GM12878 (cell line): ENCODE data around the gene OR2AE1. TPM values are rescaled to one million over a fixed set of nuclear protein-coding genes. Genes with fewer than 3 reads are reported as not detected.

Experiments
- ATAC-seq: fragments of 200-7000 bp; cut with Tn5 transposase; 3 replicates; pipeline ENCODE4 v1.9.1; 2020; ENCODE audit warnings: mild to moderate bottlenecking, moderate library complexity
- BruUV-seq: library from RNA; stranded (reverse); fragments of 400-500 nt; replicated peaks from 2 replicates; lab custom pipeline; 2021; lab: Mats Ljungman, UMichigan
- CTCF ChIA-PET: fragments of 300-600 bp; sonication (Branson Sonifier 250); formaldehyde crosslinking; extraction: SDS; loops from one replicate; lab custom pipeline; 2021; ENCODE audit warnings: inconsistent platforms; lab: Yijun Ruan, JAX
- POLR2A ChIA-PET: fragments of 350-600 bp; formaldehyde crosslinking; extraction: SDS; loops from one replicate; lab custom pipeline; 2021; ENCODE audit warnings: inconsistent platforms; lab: Charles Lee
- RAD21 ChIA-PET: fragments of 300-600 bp; sonication (Branson Sonifier 250); formaldehyde crosslinking; loops from one replicate; lab custom pipeline; 2023; ENCODE audit warnings: antibody characterized with exemption; ENCODE audit not compliant: unreplicated experiment; lab: Charles Lee
- SMC1A ChIA-PET: fragments of 300-600 bp; sonication (Branson Sonifier 250); formaldehyde crosslinking; loops from one replicate; lab custom pipeline; 2023; ENCODE audit not compliant: unreplicated experiment, uncharacterized antibody; lab: Charles Lee
- DNase-seq: peaks from one replicate; pipeline ENCODE4 v3.0.0-alpha.2; 2011; ENCODE audit warnings: low read depth, low spot score
- FAIRE-seq: peaks from 3 replicates; lab custom pipeline; 2011; peaks lifted over from hg19 to GRCh38; lab: Jason Lieb, UNC
- H2AFZ ChIP-seq: 2 replicates; pipeline ENCODE4 v1.6.0; 2011; ENCODE audit warnings: low read depth, low read length, control low read depth; ENCODE audit not compliant: control insufficient read depth
- H3K27ac ChIP-seq: 2 replicates; pipeline ENCODE4 v1.5.1; 2011; ENCODE audit warnings: control low read depth; ENCODE audit not compliant: control insufficient read depth, insufficient read depth
- H3K27me3 ChIP-seq, 2 experiments: replicated peaks in 1 of 2; 2 replicates each; pipeline versions ENCODE4 v1.6.0 to v1.6.1; 2011; ENCODE audit warnings: low read length in 1 of 2; ENCODE audit not compliant: control insufficient read depth in 2 of 2, insufficient read depth in 2 of 2
- H3K36me3 ChIP-seq, 2 experiments: 2 replicates each; pipeline ENCODE4 v1.5.1; 2011; ENCODE audit warnings: low read length in 1 of 2; ENCODE audit not compliant: control insufficient read depth in 2 of 2, insufficient read depth in 2 of 2
- H3K4me1 ChIP-seq: 2 replicates; pipeline ENCODE4 v1.6.1; 2011; ENCODE audit warnings: mild to moderate bottlenecking, low read length, moderate library complexity, mixed read lengths; ENCODE audit not compliant: control insufficient read depth, insufficient read depth
- H3K4me2 ChIP-seq: 2 replicates; pipeline ENCODE4 v1.6.0; 2011; ENCODE audit warnings: control low read depth; ENCODE audit not compliant: control insufficient read depth, insufficient read depth
- H3K4me3 ChIP-seq: fragments of 200-600 bp; sonication (generic); 2 replicates; pipeline ENCODE4 v1.5.1; 2016
- H3K79me2 ChIP-seq: 2 replicates; pipeline ENCODE4 v1.6.0; 2011; ENCODE audit warnings: low read length; ENCODE audit not compliant: control insufficient read depth, insufficient read depth
- H3K9ac ChIP-seq: 2 replicates; pipeline ENCODE4 v1.8.0; 2011; ENCODE audit warnings: low read length, control low read depth, mixed read lengths; ENCODE audit not compliant: control insufficient read depth, insufficient read depth
- H3K9me3 ChIP-seq: replicated peaks from 3 replicates; pipeline ENCODE4 v1.5.1; 2011; ENCODE audit warnings: mild to moderate bottlenecking, low read length; ENCODE audit not compliant: control insufficient read depth, insufficient read depth
- H4K20me1 ChIP-seq: 2 replicates; pipeline ENCODE4 v1.6.0; 2011; ENCODE audit not compliant: control insufficient read depth, insufficient read depth
- HDAC6 ChIP-seq: fragments of 200-600 bp; sonication (generic); IDR thresholded peaks from one replicate; pipeline ENCODE4 v1.8.0; 2017; ENCODE audit warnings: antibody characterized with exemption; ENCODE audit not compliant: unreplicated experiment
- JUNB ChIP-seq: IDR thresholded peaks from 2 replicates; pipeline ENCODE4 v1.6.1; 2016; ENCODE audit warnings: antibody characterized with exemption, mild to moderate bottlenecking
- KDM1A ChIP-seq: fragments of 200-600 bp; sonication (generic); IDR thresholded peaks from 2 replicates; pipeline ENCODE4 v1.6.1; 2016; ENCODE audit warnings: borderline replicate concordance
- SMAD5 ChIP-seq: IDR thresholded peaks from 2 replicates; pipeline ENCODE4 v1.6.1; 2016; ENCODE audit warnings: antibody characterized with exemption, low read depth
- SREBF1 ChIP-seq: IDR thresholded peaks from 2 replicates; pipeline ENCODE4 v1.6.1; 2012; ENCODE audit warnings: mild to moderate bottlenecking, low read length
- TARDBP ChIP-seq: IDR thresholded peaks from 2 replicates; pipeline ENCODE4 v1.6.1; 2016; ENCODE audit warnings: borderline replicate concordance
- WGBS: methylation state at CpG from one replicate; pipeline ENCODE4 v1.1.6; 2016; ENCODE audit warnings: low lambda C conversion rate; ENCODE audit not compliant: insufficient replicate concordance, insufficient coverage; ENCODE audit errors: missing lambda C conversion rate; 5-methylcytosine and 5-hydroxymethylcytosine counted together
- in situ Hi-C: fragments of 300-500 bp; cut with MboI; formaldehyde crosslinking; loops from 9 replicates; pipeline ENCODE4 v1.14.3; 2018; ENCODE audit warnings: mixed read lengths
- intact Hi-C: fragments of 100-400 bp; cut with micrococcal nuclease; formaldehyde crosslinking; loops from one replicate; pipeline ENCODE4 v1.14.2; 2022; ENCODE audit not compliant: unreplicated experiment
- polyA plus RNA-seq, 11 experiments: library from polyadenylated mRNA; depleted of rRNA in 4 of 11; unstranded in 6 of 11; stranded (reverse) in 5 of 11; fragments of >200 nt; fragmentation: Nextera tagmentation in 4 of 11; fragmentation: Illumina TruSeq in 1 of 11; extraction: Ambion mirVana in 4 of 11; extraction: Trizol in 1 of 11; gene quantifications; 1 replicate in 1 of 11; 2 replicates in 10 of 11; pipeline versions ENCODE4 v1.2.1 to v1.2.3, GENCODE V29; 2011 to 2016; ENCODE audit warnings: inconsistent platforms in 2 of 11, missing spikeins in 2 of 11, low read depth in 1 of 11
- total RNA-seq, 4 experiments: library from RNA; depleted of rRNA in 3 of 4; stranded (reverse); fragments of >200 nt in 3 of 4; fragmentation: Illumina TruSeq in 1 of 4; extraction: Trizol in 1 of 4; gene quantifications; 2 replicates each; pipeline versions ENCODE4 v1.2.1 to v1.2.3, GENCODE V29; 2013 to 2021
- TF ChIP-seq, protein P1 (sequence below): fragments of 450-650 bp; IDR thresholded peaks from 2 replicates; pipeline ENCODE4 v1.6.1; 2017; ENCODE audit warnings: low read depth, mild to moderate bottlenecking, moderate library complexity
- TF ChIP-seq, protein P2 (sequence below): IDR thresholded peaks from 2 replicates; pipeline ENCODE4 v1.6.1; 2011; ENCODE audit warnings: low read depth, low read length, improper control_type of control experiment, borderline replicate concordance
- TF ChIP-seq, protein P3 (sequence below): fragments of 150-350 bp; IDR thresholded peaks from 2 replicates; pipeline ENCODE4 v1.6.1; 2016; ENCODE audit warnings: low read depth, low read length

OR2AE1 gene
- total and polyA plus RNA-seq, 10 of the 15 experiments (the other 5 are each of a cell fraction or from before 2014, with no cell fraction given): 0.05 to 0.34 (median 0.18) TPM; not detected in 4

DNA sequence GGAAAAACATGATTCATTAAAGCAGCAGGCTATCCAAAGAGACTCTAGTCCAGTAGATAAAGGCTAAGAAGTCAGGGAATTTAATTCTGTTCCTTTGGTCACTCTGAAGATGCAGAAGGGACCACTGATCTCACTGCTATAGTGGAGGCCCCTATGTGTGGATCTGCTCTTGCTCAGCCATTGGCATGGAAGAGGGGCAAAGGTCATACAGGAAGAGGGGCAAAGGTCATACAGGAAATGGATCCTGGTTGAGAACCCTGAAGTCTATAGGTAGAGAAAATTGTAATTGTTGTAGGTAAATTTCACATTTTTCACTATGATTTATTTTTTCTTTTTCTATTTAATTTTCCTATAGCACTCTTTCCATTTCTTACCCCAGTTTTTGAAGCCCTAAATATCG is 21.6 kb downstream of the OR2AE1 start:
- H3K27me3 ChIP-seq: no peaks in the 10 kb centered on the region; a peak in 1 of 4 replicates
- DNase-seq (no peak), ATAC-seq (no peak), FAIRE-seq (no peak)
- ChIA-PET CTCF (interaction anchor here (1.1 kb wide), 1 partner anchor 95 kb away, joined by 3 read pairs; no protein-coding TSS in a partner anchor), RAD21 (no interaction called here), SMC1A (no interaction called here), POLR2A (no interaction called here)
- TF ChIP-seq, protein P1, sequence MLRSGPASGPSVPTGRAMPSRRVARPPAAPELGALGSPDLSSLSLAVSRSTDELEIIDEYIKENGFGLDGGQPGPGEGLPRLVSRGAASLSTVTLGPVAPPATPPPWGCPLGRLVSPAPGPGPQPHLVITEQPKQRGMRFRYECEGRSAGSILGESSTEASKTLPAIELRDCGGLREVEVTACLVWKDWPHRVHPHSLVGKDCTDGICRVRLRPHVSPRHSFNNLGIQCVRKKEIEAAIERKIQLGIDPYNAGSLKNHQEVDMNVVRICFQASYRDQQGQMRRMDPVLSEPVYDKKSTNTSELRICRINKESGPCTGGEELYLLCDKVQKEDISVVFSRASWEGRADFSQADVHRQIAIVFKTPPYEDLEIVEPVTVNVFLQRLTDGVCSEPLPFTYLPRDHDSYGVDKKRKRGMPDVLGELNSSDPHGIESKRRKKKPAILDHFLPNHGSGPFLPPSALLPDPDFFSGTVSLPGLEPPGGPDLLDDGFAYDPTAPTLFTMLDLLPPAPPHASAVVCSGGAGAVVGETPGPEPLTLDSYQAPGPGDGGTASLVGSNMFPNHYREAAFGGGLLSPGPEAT: no peak
- no peak for TF ChIP-seq JUNB
- no peak for TF ChIP-seq SREBF1
- no peak for TF ChIP-seq TARDBP
- no peak for TF ChIP-seq KDM1A
- TF ChIP-seq, protein P2, sequence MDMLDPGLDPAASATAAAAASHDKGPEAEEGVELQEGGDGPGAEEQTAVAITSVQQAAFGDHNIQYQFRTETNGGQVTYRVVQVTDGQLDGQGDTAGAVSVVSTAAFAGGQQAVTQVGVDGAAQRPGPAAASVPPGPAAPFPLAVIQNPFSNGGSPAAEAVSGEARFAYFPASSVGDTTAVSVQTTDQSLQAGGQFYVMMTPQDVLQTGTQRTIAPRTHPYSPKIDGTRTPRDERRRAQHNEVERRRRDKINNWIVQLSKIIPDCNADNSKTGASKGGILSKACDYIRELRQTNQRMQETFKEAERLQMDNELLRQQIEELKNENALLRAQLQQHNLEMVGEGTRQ: no peak
- no peak for TF ChIP-seq HDAC6
- no peak for TF ChIP-seq SMAD5
- TF ChIP-seq, protein P3, sequence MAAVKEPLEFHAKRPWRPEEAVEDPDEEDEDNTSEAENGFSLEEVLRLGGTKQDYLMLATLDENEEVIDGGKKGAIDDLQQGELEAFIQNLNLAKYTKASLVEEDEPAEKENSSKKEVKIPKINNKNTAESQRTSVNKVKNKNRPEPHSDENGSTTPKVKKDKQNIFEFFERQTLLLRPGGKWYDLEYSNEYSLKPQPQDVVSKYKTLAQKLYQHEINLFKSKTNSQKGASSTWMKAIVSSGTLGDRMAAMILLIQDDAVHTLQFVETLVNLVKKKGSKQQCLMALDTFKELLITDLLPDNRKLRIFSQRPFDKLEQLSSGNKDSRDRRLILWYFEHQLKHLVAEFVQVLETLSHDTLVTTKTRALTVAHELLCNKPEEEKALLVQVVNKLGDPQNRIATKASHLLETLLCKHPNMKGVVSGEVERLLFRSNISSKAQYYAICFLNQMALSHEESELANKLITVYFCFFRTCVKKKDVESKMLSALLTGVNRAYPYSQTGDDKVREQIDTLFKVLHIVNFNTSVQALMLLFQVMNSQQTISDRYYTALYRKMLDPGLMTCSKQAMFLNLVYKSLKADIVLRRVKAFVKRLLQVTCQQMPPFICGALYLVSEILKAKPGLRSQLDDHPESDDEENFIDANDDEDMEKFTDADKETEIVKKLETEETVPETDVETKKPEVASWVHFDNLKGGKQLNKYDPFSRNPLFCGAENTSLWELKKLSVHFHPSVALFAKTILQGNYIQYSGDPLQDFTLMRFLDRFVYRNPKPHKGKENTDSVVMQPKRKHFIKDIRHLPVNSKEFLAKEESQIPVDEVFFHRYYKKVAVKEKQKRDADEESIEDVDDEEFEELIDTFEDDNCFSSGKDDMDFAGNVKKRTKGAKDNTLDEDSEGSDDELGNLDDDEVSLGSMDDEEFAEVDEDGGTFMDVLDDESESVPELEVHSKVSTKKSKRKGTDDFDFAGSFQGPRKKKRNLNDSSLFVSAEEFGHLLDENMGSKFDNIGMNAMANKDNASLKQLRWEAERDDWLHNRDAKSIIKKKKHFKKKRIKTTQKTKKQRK: no peak
- H4K20me1 ChIP-seq: no peaks in the 10 kb centered on the region
- no peak overlapping the region for H2AFZ ChIP-seq
- BruUV-seq: no TSS peak
- H3K4me3 ChIP-seq: no peak overlapping the region
- intact Hi-C loops (no loop called here), in situ Hi-C loops (no loop called here)
- H3K9ac ChIP-seq: no peak overlapping the region
- no peaks in the 10 kb centered on the region for H3K4me1 ChIP-seq
- H3K4me2 ChIP-seq: no peak overlapping the region
- WGBS: 0% methylated on average over 1 of the region's 1 CpG
- H3K79me2 ChIP-seq: no peaks in the 10 kb centered on the region
- no peaks in the 10 kb centered on the region for H3K9me3 ChIP-seq
- H3K27ac ChIP-seq: no peak overlapping the region
- H3K36me3 ChIP-seq: no peaks in the 10 kb centered on the region
